Progenitor cell of endocrine pancreas (in vitro differentiated cells): ENCODE data around the gene ABCC11. TPM values are rescaled to one million over a fixed set of nuclear protein-coding genes. Genes with fewer than 3 reads are reported as not detected.

ENCODE experiments used
- DNase-seq: peaks from one replicate; pipeline ENCODE4 v3.0.0; 2021; ENCODE audit warnings: low spot score; ENCODE audit not compliant: unreplicated experiment
- H3K27ac Mint-ChIP-seq: 2 replicates; pipeline ENCODE4 v1.8.0; 2021; ENCODE audit warnings: mild to moderate bottlenecking, moderate library complexity, mixed read lengths
- H3K27me3 Mint-ChIP-seq: 2 replicates; pipeline ENCODE4 v1.8.0; 2021; ENCODE audit warnings: mixed read lengths
- H3K36me3 Mint-ChIP-seq: 2 replicates; pipeline ENCODE4 v1.8.0; 2022; ENCODE audit warnings: mixed read lengths; ENCODE audit not compliant: insufficient read depth
- H3K4me1 Mint-ChIP-seq: 2 replicates; pipeline ENCODE4 v1.8.0; 2021; ENCODE audit warnings: low read depth, mixed read lengths
- H3K4me3 Mint-ChIP-seq: 2 replicates; pipeline ENCODE4 v1.8.0; 2021; ENCODE audit warnings: low read depth, mild to moderate bottlenecking, moderate library complexity, mixed read lengths
- H3K9me3 Mint-ChIP-seq: 2 replicates; pipeline ENCODE4 v1.8.0; 2021; ENCODE audit warnings: low read depth, mixed read lengths
- CTCF ChIP-seq: fragments of 200-600 bp; sonication (generic); IDR thresholded peaks from one replicate; pipeline ENCODE4 v1.5.0; 2021; ENCODE audit warnings: antibody characterized with exemption, mild to moderate bottlenecking; ENCODE audit not compliant: unreplicated experiment
- total RNA-seq: library from RNA; stranded (reverse); gene quantifications from 2 replicates; pipeline ENCODE4 v1.2.1, GENCODE V29; 2021

Gene ABCC11
- total RNA-seq, 1 donor from 2014 or later, result 1.5 TPM

- Mint-ChIP-seq H3K4me1 (peaks cover 4% of the 10 kb centered on the region), H3K36me3 (no peaks in the 10 kb centered on the region), H3K27me3 (peaks cover 40% of the 10 kb centered on the region), H3K4me3 (no peak overlapping the region), H3K27ac (no peak overlapping the region), H3K9me3 (no peaks in the 10 kb centered on the region)
- no peak for DNase-seq
- TF ChIP-seq CTCF, result no peak
These were observed 29.6 kb downstream of the ABCC11 start for GRCh38 chr16:48217708-48218107.

GRCh38 chr16:48215738-48216137 is 31.6 kb downstream of the ABCC11 start:
- DNase-seq, result no peak
- TF ChIP-seq CTCF, result no peak
- peaks cover 4% of the 10 kb centered on the region for H3K4me1 Mint-ChIP-seq
- H3K36me3 Mint-ChIP-seq, result no peaks in the 10 kb centered on the region
- no peaks in the 10 kb centered on the region for H3K9me3 Mint-ChIP-seq
- no peak overlapping the region for H3K4me3 Mint-ChIP-seq
- H3K27ac Mint-ChIP-seq, result no peak overlapping the region
- peaks cover 28% of the 10 kb centered on the region for H3K27me3 Mint-ChIP-seq

GRCh38 chr16:48212033-48212432 is 35.3 kb downstream of the ABCC11 start:
- no peak for DNase-seq
- H3K9me3 Mint-ChIP-seq, result no peaks in the 10 kb centered on the region
- no peak overlapping the region for H3K4me3 Mint-ChIP-seq
- H3K27me3 Mint-ChIP-seq, result peaks cover 39% of the 10 kb centered on the region
- no peaks in the 10 kb centered on the region for H3K36me3 Mint-ChIP-seq
- TF ChIP-seq CTCF, result no peak
- H3K27ac Mint-ChIP-seq, result no peak overlapping the region
- peaks cover 4% of the 10 kb centered on the region for H3K4me1 Mint-ChIP-seq

- Mint-ChIP-seq H3K9me3 (no peaks in the 10 kb centered on the region), H3K27me3 (peaks cover 36% of the 10 kb centered on the region), H3K4me3 (no peak overlapping the region), H3K27ac (no peak overlapping the region), H3K4me1 (peaks cover 3% of the 10 kb centered on the region), H3K36me3 (no peaks in the 10 kb centered on the region)
- no peak for TF ChIP-seq CTCF
- no peak for DNase-seq
These were observed 36.6 kb downstream of the ABCC11 start for GRCh38 chr16:48210747-48211146.

GRCh38 chr16:48206594-48207242 is 40.6 kb downstream of the ABCC11 start:
- no peaks in the 10 kb centered on the region for H3K36me3 Mint-ChIP-seq
- H3K4me1 Mint-ChIP-seq, result peaks cover 9% of the 10 kb centered on the region
- DNase-seq, result no peak
- H3K9me3 Mint-ChIP-seq, result no peaks in the 10 kb centered on the region
- H3K27me3 Mint-ChIP-seq, result peaks cover 21% of the 10 kb centered on the region
- no peak overlapping the region for H3K27ac Mint-ChIP-seq
- no peak overlapping the region for H3K4me3 Mint-ChIP-seq
- no peak for TF ChIP-seq CTCF
